HepG2 (cell line): ENCODE measurements around the gene ANKRD11. TPM values are rescaled to one million over a fixed set of nuclear protein-coding genes. Genes with fewer than 3 reads are reported as not detected.
A peak's percentile ranks its signal among the peaks of the same experiment; 100 is the strongest.

Experiments
- ATAC-seq: fragments of 200-7000 bp; cut with Tn5 transposase; 3 replicates; pipeline ENCODE4 v1.9.1; 2020; ENCODE audit warnings: mild to moderate bottlenecking, moderate library complexity
- BruUV-seq: library from RNA; stranded (reverse); fragments of 400-500 nt; replicated peaks from 2 replicates; lab custom pipeline; 2021; lab: Mats Ljungman, UMichigan
- CTCF ChIA-PET: fragments of 300-600 bp; formaldehyde crosslinking; extraction: SDS; loops from one replicate; lab custom pipeline; 2021; ENCODE audit warnings: low total read pairs, inconsistent platforms, low intra/inter-chr PET ratio; lab: Yijun Ruan, JAX
- POLR2A ChIA-PET: fragments of 350-600 bp; sonication (Branson Sonifier 250); formaldehyde crosslinking; loops from one replicate; lab custom pipeline; 2020; ENCODE audit warnings: antibody characterized with exemption, inconsistent platforms; lab: Yijun Ruan, JAX
- DNase-seq: peaks from one replicate; pipeline ENCODE4 v3.0.0-alpha.2; 2015; ENCODE audit warnings: low spot score
- FAIRE-seq: peaks from 3 replicates; lab custom pipeline; 2011; peaks lifted over from hg19 to GRCh38; lab: Jason Lieb, UNC
- H2AFZ ChIP-seq: one replicate; pipeline ENCODE4 v1.6.1; 2011; ENCODE audit warnings: low read length, inconsistent platforms
- H3K27ac ChIP-seq: fragments of 300-600 bp; 3 replicates; pipeline ENCODE4 v1.8.0; 2011; ENCODE audit warnings: mixed run types, mild to moderate bottlenecking, mixed read lengths, low read length, inconsistent platforms; ENCODE audit not compliant: insufficient read depth; ENCODE audit errors: extremely low read length
- H3K27me3 ChIP-seq, 2 experiments: fragments of 200-600 bp in 1 of 2; 2 replicates in 1 of 2; 3 replicates in 1 of 2; pipeline versions ENCODE4 v1.6.0 to v1.8.0; 2011; ENCODE audit warnings: low read length in 2 of 2, mild to moderate bottlenecking in 2 of 2, moderate library complexity in 2 of 2, inconsistent platforms in 1 of 2; ENCODE audit not compliant: insufficient read depth in 2 of 2, control insufficient read depth in 1 of 2
- H3K36me3 ChIP-seq, 2 experiments: fragments of 200-600 bp in 1 of 2; replicated peaks in 1 of 2; 2 replicates in 1 of 2; 3 replicates in 1 of 2; pipeline versions ENCODE4 v1.5.1 to v1.8.0; 2011; ENCODE audit warnings: low read length in 2 of 2, inconsistent platforms in 1 of 2; ENCODE audit not compliant: insufficient read depth in 2 of 2, control insufficient read depth in 1 of 2
- H3K4me1 ChIP-seq: 2 replicates; pipeline ENCODE4 v1.5.1; 2012; ENCODE audit warnings: low read length, inconsistent platforms; ENCODE audit not compliant: insufficient read depth
- H3K4me2 ChIP-seq: 2 replicates; pipeline ENCODE4 v1.6.0; 2011; ENCODE audit warnings: low read depth, low read length, inconsistent platforms
- H3K4me3 ChIP-seq, 3 experiments: fragments of 200-600 bp in 1 of 3; sonication (generic), shearing (Covaris generic) in 1 of 3; replicated peaks in 1 of 3; 2 replicates each; pipeline ENCODE4 v1.5.1; 2011 to 2016; ENCODE audit warnings: low read length in 3 of 3, inconsistent platforms in 2 of 3, low read depth in 2 of 3, mild to moderate bottlenecking in 2 of 3, control low read depth in 1 of 3, mixed read lengths in 1 of 3; ENCODE audit not compliant: insufficient read depth in 1 of 3
- H3K79me2 ChIP-seq: one replicate; pipeline ENCODE4 v1.6.1; 2011; ENCODE audit warnings: low read length, inconsistent platforms; ENCODE audit not compliant: insufficient read depth
- H3K9ac ChIP-seq: 2 replicates; pipeline ENCODE4 v1.6.0; 2011; ENCODE audit warnings: mild to moderate bottlenecking, low read depth, low read length, inconsistent platforms; ENCODE audit not compliant: insufficient read depth
- H3K9me3 ChIP-seq: 2 replicates; pipeline ENCODE4 v1.5.1; 2012; ENCODE audit warnings: mild to moderate bottlenecking, low read length
- H4K20me1 ChIP-seq: 2 replicates; pipeline ENCODE4 v1.6.0; 2011; ENCODE audit warnings: inconsistent platforms, mild to moderate bottlenecking, low read length, moderate library complexity; ENCODE audit not compliant: insufficient read depth
- HNF4A ChIP-seq: sonication (generic); formaldehyde crosslinking; IDR thresholded peaks from 2 replicates; pipeline ENCODE4 v1.4.0; 2020; ENCODE audit warnings: missing genetic modification reagents
- NAIF1 ChIP-seq: sonication (generic); formaldehyde crosslinking; IDR thresholded peaks from 2 replicates; pipeline ENCODE4 v1.5.0; 2020; ENCODE audit warnings: mild to moderate bottlenecking, missing genetic modification reagents, borderline replicate concordance
- NFRKB ChIP-seq: fragments of 450-650 bp; IDR thresholded peaks from 2 replicates; pipeline ENCODE4 v1.6.1; 2017
- NR3C1 ChIP-seq: sonication (generic); formaldehyde crosslinking; IDR thresholded peaks from 2 replicates; pipeline ENCODE4 v1.4.0; 2020; ENCODE audit warnings: missing genetic modification reagents
- RAD21 ChIP-seq: fragments of 450-650 bp; formaldehyde crosslinking; IDR thresholded peaks from 2 replicates; pipeline ENCODE4 v1.5.0; 2020; ENCODE audit warnings: mild to moderate bottlenecking
- SIX4 ChIP-seq: sonication (generic); formaldehyde crosslinking; IDR thresholded peaks from 2 replicates; pipeline ENCODE4 v1.4.0; 2020; ENCODE audit warnings: missing genetic modification reagents
- SOX6 ChIP-seq, 2 experiments: fragments of 450-650 bp in 1 of 2; sonication (generic) in 1 of 2; formaldehyde crosslinking in 1 of 2; IDR thresholded peaks; 2 replicates each; pipeline versions ENCODE4 v1.4.0 to v1.6.1; 2017 to 2020; ENCODE audit warnings: antibody characterized with exemption in 1 of 2, mild to moderate bottlenecking in 1 of 2, missing genetic modification reagents in 1 of 2
- ZMYM4 ChIP-seq: sonication (generic); formaldehyde crosslinking; IDR thresholded peaks from 2 replicates; pipeline ENCODE4 v1.8.1; 2023; ENCODE audit warnings: mild to moderate bottlenecking, missing genetic modification reagents
- ZNF33B ChIP-seq: sonication (generic); formaldehyde crosslinking; IDR thresholded peaks from 2 replicates; pipeline ENCODE4 v1.5.1; 2020; ENCODE audit warnings: mild to moderate bottlenecking, missing genetic modification reagents
- ZNF460 ChIP-seq: sonication (generic); formaldehyde crosslinking; IDR thresholded peaks from 2 replicates; pipeline ENCODE4 v1.5.1; 2020; ENCODE audit warnings: missing genetic modification reagents, mild to moderate bottlenecking, borderline replicate concordance
- ZNF670 ChIP-seq: sonication (generic); formaldehyde crosslinking; IDR thresholded peaks from 2 replicates; pipeline ENCODE4 v1.8.0; 2022; ENCODE audit warnings: mild to moderate bottlenecking, missing genetic modification reagents, borderline replicate concordance
- WGBS: methylation state at CpG from one replicate; pipeline ENCODE4 v1.1.6; 2017; ENCODE audit warnings: low lambda C conversion rate; 5-methylcytosine and 5-hydroxymethylcytosine counted together
- in situ Hi-C: cut with HindIII; loops from 2 replicates; pipeline ENCODE4 v1.10.0; 2017; ENCODE audit warnings: low pct_unique_long_range_greater_than_20kb; ENCODE audit not compliant: extremely low pct_ligation_motif_present
- intact Hi-C: fragments of 100-400 bp; cut with micrococcal nuclease; formaldehyde crosslinking; loops from one replicate; pipeline ENCODE4 v1.10.0; 2022; ENCODE audit not compliant: unreplicated experiment
- polyA plus RNA-seq, 8 experiments: library from polyadenylated mRNA; depleted of rRNA in 3 of 8; stranded (reverse) in 7 of 8; unstranded in 1 of 8; fragments of >200 nt; fragmentation: Illumina TruSeq in 4 of 8; extraction: Trizol in 4 of 8; gene quantifications; 2 replicates each; pipeline versions ENCODE4 v1.2.1 to v1.2.3, GENCODE V29; 2011 to 2016; ENCODE audit warnings: low read depth in 4 of 8, missing spikeins in 1 of 8, mixed read lengths in 1 of 8; ENCODE audit not compliant: insufficient read depth in 1 of 8
- total RNA-seq, 5 experiments: library from RNA; depleted of rRNA; stranded (reverse); fragments of >200 nt; fragmentation: Illumina TruSeq; extraction: Trizol; gene quantifications; 2 replicates each; pipeline ENCODE4 v1.2.3, GENCODE V29; 2016; ENCODE audit warnings: low read depth in 1 of 5
- TF ChIP-seq, protein P1 (sequence below): IDR thresholded peaks from 2 replicates; pipeline ENCODE4 v1.6.1; 2018; ENCODE audit warnings: missing genetic modification reagents
- TF ChIP-seq, protein P2 (sequence below): IDR thresholded peaks from 2 replicates; pipeline ENCODE4 v1.6.1; 2012; ENCODE audit warnings: inconsistent platforms
- TF ChIP-seq, protein P3 (sequence below): sonication (generic); formaldehyde crosslinking; IDR thresholded peaks from 2 replicates; pipeline ENCODE4 v1.5.1; 2020; ENCODE audit warnings: mild to moderate bottlenecking, missing genetic modification reagents
- TF ChIP-seq, protein P4 (sequence below): sonication (generic); formaldehyde crosslinking; IDR thresholded peaks from 2 replicates; pipeline ENCODE4 v1.5.1; 2020; ENCODE audit warnings: missing genetic modification reagents, mild to moderate bottlenecking, borderline replicate concordance
- TF ChIP-seq, protein P5 (sequence below): sonication (generic); formaldehyde crosslinking; IDR thresholded peaks from 2 replicates; pipeline ENCODE4 v1.4.0; 2020; ENCODE audit warnings: missing genetic modification reagents

Gene ANKRD11
- total and polyA plus RNA-seq, 2 of the 13 experiments (the other 11 are each of a cell fraction or from before 2014, with no cell fraction given) = 21.4 to 38.4 TPM

DNA sequence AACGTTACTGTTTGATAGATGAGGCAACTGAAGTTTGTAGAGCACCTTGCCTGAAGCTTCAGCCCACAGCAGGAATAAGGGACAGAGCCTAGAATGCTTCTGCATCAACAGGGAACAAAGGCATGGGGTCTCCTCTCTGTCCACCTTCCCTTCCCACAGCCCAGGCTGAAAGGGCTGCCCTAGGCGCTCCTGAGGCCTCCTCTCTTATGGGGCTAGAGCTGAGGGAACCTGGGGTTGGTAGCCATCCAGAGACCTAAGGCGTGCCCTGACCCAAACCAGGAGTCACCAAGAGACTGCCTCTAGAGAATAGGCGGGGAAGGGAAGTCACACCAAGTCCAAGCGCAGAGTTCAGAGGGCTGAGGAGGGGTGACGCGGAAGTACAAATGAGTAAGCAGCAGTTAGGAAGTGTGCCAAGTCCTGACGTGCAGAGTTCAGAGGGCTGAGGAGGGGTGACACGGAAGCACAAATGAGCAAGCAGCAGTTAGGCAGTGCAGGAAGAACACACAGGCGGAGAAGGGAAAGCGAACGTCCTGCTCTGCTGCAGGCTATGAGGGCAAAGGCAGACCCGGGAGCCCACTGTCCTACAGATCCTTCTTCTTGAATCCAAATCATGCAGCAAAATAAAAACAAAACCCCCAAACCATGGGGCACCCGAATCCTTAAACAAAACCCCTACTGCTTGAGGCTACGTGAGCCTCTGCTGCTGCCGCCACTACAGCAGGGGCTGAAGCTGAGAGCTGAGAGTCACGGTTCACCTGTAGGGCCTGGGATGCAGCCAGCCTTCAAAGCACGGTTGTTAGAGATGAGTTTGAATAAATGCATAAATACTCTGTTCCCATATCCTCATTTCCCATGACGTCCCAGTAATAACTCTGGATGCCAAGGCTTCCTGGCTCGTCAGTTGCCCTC is 15.1 kb upstream of the ANKRD11 start:
- ChIA-PET CTCF (no interaction called here), POLR2A (interaction anchor here (1.1 to 2.7 kb wide), 7 partner anchors 11 to 258 kb away, joined by 3 to 13 read pairs (median 4); no protein-coding TSS in a partner anchor)
- DNase-seq (peak; percentile 99), FAIRE-seq (peak; percentile 99), ATAC-seq (peak; percentile 66)
- Histone ChIP-seq H3K27me3 (no peaks in the 10 kb centered on the region; a peak in 1 of 5 replicates), H3K9me3 (no peaks in the 10 kb centered on the region), H3K79me2 (peaks cover 37% of the 10 kb centered on the region), H4K20me1 (peaks cover 12% of the 10 kb centered on the region), H3K4me1 (peaks cover 65% of the 10 kb centered on the region), H3K36me3 (peaks cover under 1 to 2% of the 10 kb centered on the region in 2 experiments), H3K9ac (peak overlapping the region; percentile 79), H3K4me2 (peak overlapping the region; percentile 99), H3K27ac (peak overlapping the region; percentile 94), H2AFZ (no peak overlapping the region), H3K4me3 (peak overlapping the region; percentile 55 to 74 (median 57))
- in situ Hi-C loops = no loop called here
- TSS peak; percentile 64 for BruUV-seq
- 3% methylated on average over 20 of the region's 20 CpGs for WGBS
- intact Hi-C loops = loop anchor here (2.0 to 5.0 kb wide), 6 partner anchors 15 to 263 kb away; partner anchors contain the start of gene ANKRD11
- peak; percentile 96 for TF ChIP-seq HNF4A (CRISPR knock-in tag)
- TF ChIP-seq, protein P1, sequence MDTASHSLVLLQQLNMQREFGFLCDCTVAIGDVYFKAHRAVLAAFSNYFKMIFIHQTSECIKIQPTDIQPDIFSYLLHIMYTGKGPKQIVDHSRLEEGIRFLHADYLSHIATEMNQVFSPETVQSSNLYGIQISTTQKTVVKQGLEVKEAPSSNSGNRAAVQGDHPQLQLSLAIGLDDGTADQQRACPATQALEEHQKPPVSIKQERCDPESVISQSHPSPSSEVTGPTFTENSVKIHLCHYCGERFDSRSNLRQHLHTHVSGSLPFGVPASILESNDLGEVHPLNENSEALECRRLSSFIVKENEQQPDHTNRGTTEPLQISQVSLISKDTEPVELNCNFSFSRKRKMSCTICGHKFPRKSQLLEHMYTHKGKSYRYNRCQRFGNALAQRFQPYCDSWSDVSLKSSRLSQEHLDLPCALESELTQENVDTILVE = no peak; the same call in none of the 2 replicates
- peak; percentile 11; the same call in 1 of the 2 replicates for TF ChIP-seq RAD21 (CRISPR knock-in tag)
- TF ChIP-seq NR3C1 (CRISPR knock-in tag) = no peak
- TF ChIP-seq, protein P2, sequence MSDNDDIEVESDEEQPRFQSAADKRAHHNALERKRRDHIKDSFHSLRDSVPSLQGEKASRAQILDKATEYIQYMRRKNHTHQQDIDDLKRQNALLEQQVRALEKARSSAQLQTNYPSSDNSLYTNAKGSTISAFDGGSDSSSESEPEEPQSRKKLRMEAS = peak; percentile 88
- peak; percentile 65; the same call in 1 of the 2 replicates for TF ChIP-seq SIX4 (CRISPR knock-in tag)
- TF ChIP-seq, protein P3, sequence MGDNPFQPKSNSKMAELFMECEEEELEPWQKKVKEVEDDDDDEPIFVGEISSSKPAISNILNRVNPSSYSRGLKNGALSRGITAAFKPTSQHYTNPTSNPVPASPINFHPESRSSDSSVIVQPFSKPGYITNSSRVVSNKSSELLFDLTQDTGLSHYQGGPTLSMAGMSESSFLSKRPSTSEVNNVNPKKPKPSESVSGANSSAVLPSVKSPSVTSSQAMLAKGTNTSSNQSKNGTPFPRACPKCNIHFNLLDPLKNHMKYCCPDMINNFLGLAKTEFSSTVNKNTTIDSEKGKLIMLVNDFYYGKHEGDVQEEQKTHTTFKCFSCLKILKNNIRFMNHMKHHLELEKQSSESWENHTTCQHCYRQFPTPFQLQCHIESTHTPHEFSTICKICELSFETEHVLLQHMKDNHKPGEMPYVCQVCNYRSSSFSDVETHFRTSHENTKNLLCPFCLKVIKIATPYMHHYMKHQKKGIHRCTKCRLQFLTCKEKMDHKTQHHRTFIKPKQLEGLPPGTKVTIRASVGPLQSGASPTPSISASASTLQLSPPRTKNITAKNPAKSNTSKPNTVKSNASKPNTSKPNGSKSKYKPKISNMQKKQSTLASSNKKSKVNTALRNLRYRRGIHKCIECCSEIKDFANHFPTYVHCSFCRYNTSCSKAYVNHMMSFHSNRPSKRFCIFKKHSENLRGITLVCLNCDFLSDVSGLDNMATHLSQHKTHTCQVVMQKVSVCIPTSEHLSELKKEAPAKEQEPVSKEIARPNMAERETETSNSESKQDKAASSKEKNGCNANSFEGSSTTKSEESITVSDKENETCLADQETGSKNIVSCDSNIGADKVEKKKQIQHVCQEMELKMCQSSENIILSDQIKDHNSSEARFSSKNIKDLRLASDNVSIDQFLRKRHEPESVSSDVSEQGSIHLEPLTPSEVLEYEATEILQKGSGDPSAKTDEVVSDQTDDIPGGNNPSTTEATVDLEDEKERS = peak; percentile 92; the same call in 1 of the 2 replicates
- TF ChIP-seq ZNF33B = peak; percentile 40; the same call in 1 of the 2 replicates
- no peak for TF ChIP-seq NFRKB
- TF ChIP-seq NAIF1 (CRISPR knock-in tag) = no peak; the same call in 1 of the 2 replicates
- TF ChIP-seq SOX6 (IDR thresholded peaks at IDR 0.05) = no peak
- peak; percentile 94 for TF ChIP-seq SOX6 (CRISPR knock-in tag; IDR thresholded peaks at IDR 0.05)
- TF ChIP-seq ZNF670 = peak; percentile 76; the same call in 1 of the 2 replicates
- TF ChIP-seq ZNF460 (CRISPR knock-in tag) = 0 out of 2 replicates have a peak, but pooled peaks have one; percentile 8
- peak; percentile 81 for TF ChIP-seq ZMYM4 (CRISPR knock-in tag)
- TF ChIP-seq, protein P4, sequence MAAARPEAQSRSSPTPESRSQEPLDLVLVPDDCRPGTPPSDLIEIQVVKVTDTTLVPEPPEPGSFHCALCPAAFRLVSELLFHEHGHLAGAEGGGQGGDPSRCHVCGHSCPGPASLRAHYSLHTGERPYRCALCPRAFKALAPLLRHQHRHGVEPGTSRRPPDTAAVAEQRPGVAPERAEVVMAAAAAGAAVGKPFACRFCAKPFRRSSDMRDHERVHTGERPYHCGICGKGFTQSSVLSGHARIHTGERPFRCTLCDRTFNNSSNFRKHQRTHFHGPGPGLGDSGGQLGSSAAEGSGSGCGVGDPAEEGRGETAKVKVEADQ (CRISPR knock-in tag) = peak; percentile 87; the same call in 1 of the 2 replicates
- TF ChIP-seq, protein P5, sequence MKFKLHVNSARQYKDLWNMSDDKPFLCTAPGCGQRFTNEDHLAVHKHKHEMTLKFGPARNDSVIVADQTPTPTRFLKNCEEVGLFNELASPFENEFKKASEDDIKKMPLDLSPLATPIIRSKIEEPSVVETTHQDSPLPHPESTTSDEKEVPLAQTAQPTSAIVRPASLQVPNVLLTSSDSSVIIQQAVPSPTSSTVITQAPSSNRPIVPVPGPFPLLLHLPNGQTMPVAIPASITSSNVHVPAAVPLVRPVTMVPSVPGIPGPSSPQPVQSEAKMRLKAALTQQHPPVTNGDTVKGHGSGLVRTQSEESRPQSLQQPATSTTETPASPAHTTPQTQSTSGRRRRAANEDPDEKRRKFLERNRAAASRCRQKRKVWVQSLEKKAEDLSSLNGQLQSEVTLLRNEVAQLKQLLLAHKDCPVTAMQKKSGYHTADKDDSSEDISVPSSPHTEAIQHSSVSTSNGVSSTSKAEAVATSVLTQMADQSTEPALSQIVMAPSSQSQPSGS = peak; percentile 82
